MM.1S (cell line): Measurements from ENCODE around the gene ITSN1.
"Not testable (repeated sequence)": the region's sequence is repeated elsewhere in the genome, so short reads cannot be mapped to it uniquely, and the experiment has no call there.

Experiments used
- DNase-seq: peaks from one replicate; pipeline ENCODE4 v3.0.0-alpha.2; 2015
- H2AFZ ChIP-seq: fragments of 300-600 bp; sonication (generic); 2 replicates; pipeline ENCODE4 v1.6.0; 2016; ENCODE audit warnings: antibody characterized with exemption, low read length
- H3F3A ChIP-seq: fragments of 300-600 bp; sonication (generic); 2 replicates; pipeline ENCODE4 v1.6.1; 2016; ENCODE audit warnings: mild to moderate bottlenecking, antibody characterized with exemption, low read length, moderate library complexity, mixed read lengths; ENCODE audit not compliant: insufficient read depth
- H3K27ac ChIP-seq: fragments of 300-600 bp; sonication (generic); 2 replicates; pipeline ENCODE4 v1.5.1; 2016; ENCODE audit warnings: mild to moderate bottlenecking, low read length
- H3K27me3 ChIP-seq: fragments of 300-600 bp; sonication (generic); replicated peaks from 2 replicates; pipeline ENCODE4 v1.6.0; 2016; ENCODE audit warnings: low read length; ENCODE audit not compliant: insufficient read depth
- H3K36me3 ChIP-seq: fragments of 300-600 bp; sonication (generic); replicated peaks from 2 replicates; pipeline ENCODE4 v1.6.1; 2016; ENCODE audit warnings: mild to moderate bottlenecking, low read length, mixed read lengths; ENCODE audit not compliant: insufficient read depth
- H3K4me1 ChIP-seq: fragments of 300-600 bp; sonication (generic); 2 replicates; pipeline ENCODE4 v1.6.1; 2016; ENCODE audit warnings: low read length, mixed read lengths
- H3K4me2 ChIP-seq: fragments of 300-600 bp; sonication (generic); 2 replicates; pipeline ENCODE4 v1.6.0; 2016; ENCODE audit warnings: low read depth, low read length
- H3K4me3 ChIP-seq: fragments of 300-600 bp; sonication (generic); 2 replicates; pipeline ENCODE4 v1.5.1; 2016; ENCODE audit warnings: low read length, mixed read lengths
- H3K79me2 ChIP-seq: fragments of 300-600 bp; sonication (generic); 2 replicates; pipeline ENCODE4 v1.6.1; 2016; ENCODE audit warnings: mixed run types, low read length, mixed read lengths
- H3K9ac ChIP-seq: fragments of 300-600 bp; sonication (generic); 2 replicates; pipeline ENCODE4 v1.6.1; 2016; ENCODE audit warnings: low read length, mixed read lengths
- H3K9me2 ChIP-seq: fragments of 300-600 bp; sonication (generic); replicated peaks from 2 replicates; pipeline ENCODE4 v1.6.1; 2016; ENCODE audit warnings: mild to moderate bottlenecking, low read length, mixed read lengths; ENCODE audit not compliant: insufficient read depth
- H3K9me3 ChIP-seq: fragments of 300-600 bp; sonication (generic); replicated peaks from 2 replicates; pipeline ENCODE4 v1.6.1; 2016; ENCODE audit warnings: mild to moderate bottlenecking, low read length, mixed read lengths; ENCODE audit not compliant: insufficient read depth
- H4K20me1 ChIP-seq: fragments of 300-600 bp; sonication (generic); 2 replicates; pipeline ENCODE4 v1.6.1; 2016; ENCODE audit warnings: mild to moderate bottlenecking, low read length, moderate library complexity, mixed read lengths; ENCODE audit not compliant: insufficient read depth
- EZH2 ChIP-seq: fragments of 300-600 bp; sonication (generic); optimal IDR thresholded peaks from 2 replicates; pipeline ENCODE3; 2017; ENCODE audit warnings: low read depth, mild to moderate bottlenecking, antibody characterized with exemption, low read length, mixed read lengths
- EZH2phosphoT487 ChIP-seq: fragments of 300-600 bp; sonication (generic); IDR thresholded peaks from 2 replicates; pipeline ENCODE4 v1.6.1; 2018; ENCODE audit warnings: antibody characterized with exemption, low read length
- TF ChIP-seq, protein P1 (sequence below): fragments of 300-600 bp; sonication (generic); IDR thresholded peaks from 2 replicates; pipeline ENCODE4 v1.5.1; 2016; ENCODE audit warnings: antibody characterized with exemption, low read length, mixed read lengths

ITSN1 gene

DNA sequence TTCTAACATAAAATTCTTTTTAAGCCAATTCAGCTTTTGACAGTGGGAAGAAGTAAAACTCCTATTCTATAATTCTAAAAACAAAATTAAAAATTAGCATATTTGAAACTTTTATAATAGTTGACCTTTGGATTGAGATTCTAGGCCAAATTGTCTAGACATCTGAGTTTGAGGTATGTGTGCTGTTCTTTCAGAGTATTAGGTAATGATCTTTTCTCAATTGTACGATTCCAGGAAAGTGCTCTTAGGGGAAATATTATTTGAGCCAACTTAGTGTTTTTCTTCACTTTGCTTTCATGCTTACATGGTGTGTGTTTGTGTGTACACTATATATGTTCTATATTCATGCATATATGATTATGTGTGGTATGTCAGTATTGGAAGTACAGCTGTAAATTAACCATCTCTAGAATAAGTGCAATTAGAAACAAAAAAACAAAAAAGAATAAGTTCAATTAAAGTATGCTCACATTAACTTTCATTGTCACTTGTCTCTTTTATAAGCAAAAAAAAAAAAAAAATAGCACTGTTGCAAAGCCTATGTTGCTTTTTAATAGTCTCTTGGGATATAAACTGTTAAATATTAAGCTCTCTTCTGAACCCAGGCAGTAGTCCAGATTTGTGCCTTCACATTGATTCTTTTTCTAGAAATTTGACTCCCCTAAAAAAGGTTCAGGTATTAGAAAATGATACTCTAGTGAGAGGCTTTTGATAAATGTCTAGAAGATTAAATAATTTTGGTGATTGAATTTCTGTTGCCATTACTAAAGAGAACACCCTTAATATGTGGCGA is 141.1 kb downstream of the ITSN1 start:
- H3K27ac ChIP-seq, result no peak overlapping the region

DNA sequence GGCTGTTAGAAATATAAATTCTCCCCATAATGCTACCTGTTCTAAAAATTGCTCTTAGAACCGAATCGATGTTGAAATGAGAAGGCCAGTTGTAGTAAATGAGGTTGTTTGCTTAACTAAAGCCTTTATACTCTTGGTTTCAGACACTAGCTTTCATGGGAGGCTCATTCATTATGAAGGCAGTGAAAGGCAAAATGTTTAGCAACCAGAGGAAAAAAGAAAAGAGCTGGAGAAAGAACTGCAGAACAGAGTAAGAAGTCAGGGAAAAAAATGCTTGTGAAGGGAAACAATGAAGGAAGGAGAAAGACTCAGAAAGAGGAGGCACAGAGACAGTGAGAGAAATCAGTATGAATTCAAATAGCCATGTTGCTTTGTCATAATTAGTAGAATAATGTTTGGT is 145.1 kb downstream of the ITSN1 start:
- Histone ChIP-seq H4K20me1 (no peaks in the 10 kb centered on the region), H3K27ac (no peak overlapping the region), H3K4me1 (no peaks in the 10 kb centered on the region), H3K79me2 (no peaks in the 10 kb centered on the region), H3K9me3 (no peaks in the 10 kb centered on the region), H3K9me2 (no peaks in the 10 kb centered on the region), H3K4me2 (no peak overlapping the region), H2AFZ (no peak overlapping the region), H3K36me3 (no peaks in the 10 kb centered on the region), H3K9ac (no peak overlapping the region), H3K4me3 (no peak overlapping the region), H3F3A (no peaks in the 10 kb centered on the region), H3K27me3 (no peaks in the 10 kb centered on the region)
- no peak for TF ChIP-seq EZH2
- TF ChIP-seq, protein P1, sequence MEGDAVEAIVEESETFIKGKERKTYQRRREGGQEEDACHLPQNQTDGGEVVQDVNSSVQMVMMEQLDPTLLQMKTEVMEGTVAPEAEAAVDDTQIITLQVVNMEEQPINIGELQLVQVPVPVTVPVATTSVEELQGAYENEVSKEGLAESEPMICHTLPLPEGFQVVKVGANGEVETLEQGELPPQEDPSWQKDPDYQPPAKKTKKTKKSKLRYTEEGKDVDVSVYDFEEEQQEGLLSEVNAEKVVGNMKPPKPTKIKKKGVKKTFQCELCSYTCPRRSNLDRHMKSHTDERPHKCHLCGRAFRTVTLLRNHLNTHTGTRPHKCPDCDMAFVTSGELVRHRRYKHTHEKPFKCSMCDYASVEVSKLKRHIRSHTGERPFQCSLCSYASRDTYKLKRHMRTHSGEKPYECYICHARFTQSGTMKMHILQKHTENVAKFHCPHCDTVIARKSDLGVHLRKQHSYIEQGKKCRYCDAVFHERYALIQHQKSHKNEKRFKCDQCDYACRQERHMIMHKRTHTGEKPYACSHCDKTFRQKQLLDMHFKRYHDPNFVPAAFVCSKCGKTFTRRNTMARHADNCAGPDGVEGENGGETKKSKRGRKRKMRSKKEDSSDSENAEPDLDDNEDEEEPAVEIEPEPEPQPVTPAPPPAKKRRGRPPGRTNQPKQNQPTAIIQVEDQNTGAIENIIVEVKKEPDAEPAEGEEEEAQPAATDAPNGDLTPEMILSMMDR, result no peak
- TF ChIP-seq EZH2phosphoT487, result no peak
- no peak for DNase-seq

More for the DNA sequence above, 141.1 kb downstream of the ITSN1 start:
- Histone ChIP-seq H3K79me2 (no peaks in the 10 kb centered on the region), H3F3A (no peaks in the 10 kb centered on the region), H4K20me1 (no peaks in the 10 kb centered on the region), H3K4me1 (no peaks in the 10 kb centered on the region), H2AFZ (no peak overlapping the region), H3K4me3 (no peak overlapping the region), H3K27me3 (no peaks in the 10 kb centered on the region), H3K9ac (no peak overlapping the region), H3K9me2 (no peaks in the 10 kb centered on the region), H3K36me3 (no peaks in the 10 kb centered on the region; the same call in 1 of the 2 replicates), H3K9me3 (no peaks in the 10 kb centered on the region), H3K4me2 (no peak overlapping the region)
- no peak for DNase-seq
- TF ChIP-seq, protein P1, result no peak
- TF ChIP-seq EZH2 (no peak), EZH2phosphoT487 (no peak)

DNA sequence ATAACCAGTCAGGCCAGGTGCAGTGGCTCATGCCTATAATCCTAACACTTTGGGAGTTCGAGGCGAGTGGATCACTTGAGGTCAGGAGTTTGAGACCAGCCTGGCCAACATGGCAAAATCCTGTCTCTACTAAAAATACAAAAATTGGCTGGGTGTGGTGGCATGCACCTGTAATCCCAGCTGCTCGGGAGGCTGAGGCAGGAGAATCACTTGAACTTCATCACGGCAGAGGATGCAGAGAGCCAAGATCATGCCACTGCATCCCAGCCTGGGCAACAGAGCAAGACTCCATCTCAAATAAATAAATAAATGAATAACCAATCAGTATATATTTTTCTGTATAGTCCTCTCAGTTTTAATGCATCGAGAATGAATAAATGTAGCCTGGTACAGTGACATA is 146.1 kb downstream of the ITSN1 start:
- H3K4me2 ChIP-seq, H3K4me1 ChIP-seq, H3K9ac ChIP-seq, H4K20me1 ChIP-seq, H3K27ac ChIP-seq, H3K4me3 ChIP-seq, H3K36me3 ChIP-seq, H2AFZ ChIP-seq, H3K79me2 ChIP-seq, H3F3A ChIP-seq, H3K9me3 ChIP-seq, H3K9me2 ChIP-seq, DNase-seq, H3K27me3 ChIP-seq: not testable (repeated sequence)

DNA sequence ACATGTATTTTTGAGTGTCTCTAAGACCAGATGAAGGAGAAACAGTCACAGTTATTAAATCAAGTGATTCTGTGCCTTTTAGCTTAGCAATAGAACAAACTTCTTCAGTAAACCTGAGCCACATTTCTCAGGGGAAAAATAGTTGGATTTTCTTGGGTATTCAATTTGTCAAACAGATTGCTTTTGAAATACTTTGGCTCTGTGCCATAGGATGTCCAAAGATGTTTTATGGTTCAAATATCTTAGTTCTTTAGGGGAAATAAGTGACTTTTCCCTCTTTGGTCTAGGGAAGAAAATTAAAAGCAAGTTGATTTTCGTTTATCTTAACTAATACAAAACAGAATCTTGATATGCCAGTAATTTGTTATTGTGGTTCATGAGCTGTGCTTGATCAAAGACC is 147.4 kb downstream of the ITSN1 start:
- DNase-seq, result no peak
- no peak overlapping the region for H3K4me2 ChIP-seq
- no peak overlapping the region for H3K27ac ChIP-seq
- no peaks in the 10 kb centered on the region for H4K20me1 ChIP-seq
- no peaks in the 10 kb centered on the region for H3K27me3 ChIP-seq
- no peaks in the 10 kb centered on the region for H3K4me1 ChIP-seq
- H2AFZ ChIP-seq, result no peak overlapping the region
- H3K9me3 ChIP-seq, result no peaks in the 10 kb centered on the region
- no peak overlapping the region for H3K4me3 ChIP-seq
- H3K9me2 ChIP-seq, result no peaks in the 10 kb centered on the region
- no peaks in the 10 kb centered on the region for H3K36me3 ChIP-seq
- H3K79me2 ChIP-seq, result no peaks in the 10 kb centered on the region
- H3K9ac ChIP-seq, result no peak overlapping the region
- H3F3A ChIP-seq, result no peaks in the 10 kb centered on the region
- no peak for TF ChIP-seq EZH2phosphoT487
- no peak for TF ChIP-seq EZH2
- TF ChIP-seq, protein P1, result no peak
